Liver (tissue), 9 donors: ENCODE data around the gene GPANK1. TPM values are rescaled to one million over a fixed set of nuclear protein-coding genes. Genes with fewer than 3 reads are reported as not detected.

ENCODE experiments used
- DNase-seq: peaks from one replicate; pipeline ENCODE4 v3.0.0-alpha.2; 2017; ENCODE audit warnings: low spot score
- H3K27ac ChIP-seq, 2 donors: one replicate each; pipeline ENCODE4 v1.7.0; 2013; ENCODE audit warnings: inconsistent platforms in 2 of 2, low read length in 2 of 2, control low read depth in 1 of 2, low read depth in 1 of 2, mild to moderate bottlenecking in 1 of 2
- H3K27me3 ChIP-seq, 4 donors: one replicate each; pipeline versions ENCODE4 v1.6.1 to v1.7.0; 2013; ENCODE audit warnings: low read length in 3 of 4, inconsistent platforms in 1 of 4, mild to moderate bottlenecking in 1 of 4, moderate library complexity in 1 of 4; ENCODE audit not compliant: control insufficient read depth in 4 of 4, insufficient read depth in 4 of 4
- H3K36me3 ChIP-seq, 4 donors: one replicate each; pipeline versions ENCODE4 v1.6.1 to v1.7.0; 2013; ENCODE audit warnings: low read length in 3 of 4, mild to moderate bottlenecking in 3 of 4, low read depth in 1 of 4, moderate library complexity in 1 of 4; ENCODE audit not compliant: control insufficient read depth in 4 of 4, insufficient read depth in 3 of 4
- H3K4me1 ChIP-seq, 4 donors: one replicate each; pipeline versions ENCODE4 v1.6.1 to v1.7.0; 2013; ENCODE audit warnings: low read length in 3 of 4, mild to moderate bottlenecking in 3 of 4, moderate library complexity in 1 of 4; ENCODE audit not compliant: control insufficient read depth in 4 of 4, insufficient read depth in 4 of 4
- H3K4me3 ChIP-seq, 3 donors: one replicate each; pipeline versions ENCODE4 v1.6.1 to v1.7.0; 2013; ENCODE audit warnings: low read length in 3 of 3, control low read depth in 1 of 3, low read depth in 1 of 3, mild to moderate bottlenecking in 1 of 3
- H3K9ac ChIP-seq, 2 donors: one replicate each; pipeline ENCODE4 v1.7.0; 2013; ENCODE audit warnings: low read length in 2 of 2, mild to moderate bottlenecking in 2 of 2, moderate library complexity in 2 of 2, control low read depth in 1 of 2, low read depth in 1 of 2
- H3K9me3 ChIP-seq, 4 donors: one replicate each; pipeline versions ENCODE4 v1.6.1 to v1.7.0; 2013; ENCODE audit warnings: low read length in 3 of 4; ENCODE audit not compliant: control insufficient read depth in 4 of 4
- ATF3 ChIP-seq: IDR thresholded peaks from 2 replicates; pipeline ENCODE4 v1.6.1; 2016; ENCODE audit warnings: antibody characterized with exemption
- EGR1 ChIP-seq, 2 donors: IDR thresholded peaks; 2 replicates each; pipeline ENCODE4 v1.6.1; 2016 to 2018; ENCODE audit warnings: antibody characterized with exemption in 2 of 2, low read depth in 2 of 2
- FOXA2 ChIP-seq: IDR thresholded peaks from 2 replicates; pipeline ENCODE4 v1.6.1; 2016; ENCODE audit warnings: antibody characterized with exemption
- NR2F2 ChIP-seq: IDR thresholded peaks from 2 replicates; pipeline ENCODE4 v1.6.1; 2016; ENCODE audit warnings: antibody characterized with exemption
- RAD21 ChIP-seq, 2 donors: IDR thresholded peaks; 2 replicates each; pipeline ENCODE4 v1.6.1; 2016; ENCODE audit warnings: antibody characterized with exemption in 2 of 2, mild to moderate bottlenecking in 2 of 2
- REST ChIP-seq: IDR thresholded peaks from 2 replicates; pipeline ENCODE4 v1.6.1; 2016; ENCODE audit warnings: antibody characterized with exemption, mild to moderate bottlenecking
- RXRA ChIP-seq, 2 donors: IDR thresholded peaks; 2 replicates each; pipeline ENCODE4 v1.6.1; 2017 to 2018; ENCODE audit warnings: antibody characterized with exemption in 2 of 2, mild to moderate bottlenecking in 1 of 2
- YY1 ChIP-seq: IDR thresholded peaks from 2 replicates; pipeline ENCODE4 v1.6.1; 2016; ENCODE audit warnings: antibody characterized with exemption, mild to moderate bottlenecking
- WGBS: extraction: QIAGEN DNeasy Blood & Tissue Kit; methylation state at CpG from one replicate; pipeline ENCODE4 v1.1.7; 2013; 5-methylcytosine and 5-hydroxymethylcytosine counted together
- polyA plus RNA-seq, 2 donors: library from polyadenylated mRNA; stranded (reverse) in 1 of 2; unstranded in 1 of 2; fragments of 200-250 nt in 1 of 2; fragments of >200 nt in 1 of 2; fragmentation: Nextera tagmentation in 1 of 2; extraction: Ambion mirVana in 1 of 2; gene quantifications; one replicate each; pipeline versions ENCODE4 v1.2.1 to v1.2.3, GENCODE V29; 2013 to 2015
- total RNA-seq, 2 donors: library from RNA; depleted of rRNA; stranded (reverse); fragments of >200 nt; gene quantifications; one replicate each; pipeline ENCODE4 v1.2.3, GENCODE V29; 2014
- donor health status: healthy.
- donor health status: healthy.
- donor health status: healthy.
- donor health status: healthy.
- donor health status: healthy.

GPANK1 gene
- total and polyA plus RNA-seq, 4 donors = 7.6 to 13.9 (median 11.2) TPM

- no peak overlapping the region for H3K4me3 ChIP-seq
- no peak for DNase-seq
- H3K9me3 ChIP-seq = no peaks in the 10 kb centered on the region
- no peak overlapping the region for H3K27ac ChIP-seq
- peaks cover 4 to 64% (median 52%) of the 10 kb centered on the region in 4 donors for H3K36me3 ChIP-seq
- H3K4me1 ChIP-seq = peaks cover 0 to 7% (median 5%) of the 10 kb centered on the region in 4 donors
- H3K9ac ChIP-seq = no peak overlapping the region
- WGBS = 84% methylated on average over 8 of the region's 8 CpGs
- TF ChIP-seq ATF3 = no peak
- no peak for TF ChIP-seq RXRA (IDR thresholded peaks at IDR 0.05)
- no peak for TF ChIP-seq REST
- no peak for TF ChIP-seq NR2F2
- TF ChIP-seq FOXA2 = no peak
- H3K27me3 ChIP-seq = no peaks in the 10 kb centered on the region
These were observed 22.5 kb upstream of the GPANK1 start for GRCh38 chr6:31687321-31687720.

- Histone ChIP-seq H3K36me3 (peaks cover 4 to 56% (median 47%) of the 10 kb centered on the region in 4 donors), H3K9ac (no peak overlapping the region), H3K27ac (no peak overlapping the region), H3K4me1 (peaks cover 0 to 9% (median 6%) of the 10 kb centered on the region in 4 donors), H3K4me3 (no peak overlapping the region), H3K27me3 (no peaks in the 10 kb centered on the region), H3K9me3 (no peaks in the 10 kb centered on the region)
- no peak for DNase-seq
- TF ChIP-seq YY1 = no peak
- 85% methylated on average over 5 of the region's 5 CpGs for WGBS
These were observed 21.7 kb upstream of the GPANK1 start for GRCh38 chr6:31686483-31686882.

- TF ChIP-seq EGR1 (IDR thresholded peaks at IDR 0.05; ENCODE audit: low read depth in 2 of 2) (no peak), YY1 (no peak), RAD21 (IDR thresholded peaks at IDR 0.05) (no peak), REST (no peak), ATF3 (no peak)
- no peak overlapping the region for H3K4me3 ChIP-seq
- no peak for DNase-seq
- peaks cover 4 to 29% (median 22%) of the 10 kb centered on the region in 4 donors for H3K36me3 ChIP-seq
- 88% methylated on average over 13 of the region's 13 CpGs for WGBS
- H3K4me1 ChIP-seq = peaks cover 1 to 22% (median 14%) of the 10 kb centered on the region in 4 donors
- H3K9ac ChIP-seq = no peak overlapping the region
- H3K27me3 ChIP-seq = no peaks in the 10 kb centered on the region
- peak overlapping the region in 1 of 2 donors; percentile 51 for H3K27ac ChIP-seq
- H3K9me3 ChIP-seq = no peaks in the 10 kb centered on the region
These were observed 18.8 kb upstream of the GPANK1 start for GRCh38 chr6:31683591-31683990.
